HEK293T (cell line): Measurements from ENCODE around the gene EPS8L3.

Source experiments
- NFRKB ChIP-seq: fragments of 450-650 bp; IDR thresholded peaks from 2 replicates; pipeline ENCODE4 v1.6.1; 2016; ENCODE audit warnings: mild to moderate bottlenecking, moderate library complexity
- PKNOX1 ChIP-seq: fragments of 450-650 bp; IDR thresholded peaks from 2 replicates; pipeline ENCODE4 v1.6.1; 2016
- SP1 ChIP-seq: fragments of 450-650 bp; IDR thresholded peaks from 2 replicates; pipeline ENCODE4 v1.6.1; 2017

- no peak for TF ChIP-seq NFRKB
- TF ChIP-seq PKNOX1, result no peak
- TF ChIP-seq SP1, result no peak
These were observed 41.9 kb upstream of the EPS8L3 start for GRCh38 chr1:109805486-109806165.
